H1 (cell line): ENCODE data around the gene DAP. TPM values are rescaled to one million over a fixed set of nuclear protein-coding genes. Genes with fewer than 3 reads are reported as not detected.

ENCODE experiments used
- CTCF ChIA-PET: fragments of 300-600 bp; sonication (Branson Sonifier 250); formaldehyde crosslinking; loops from one replicate; lab custom pipeline; 2021; ENCODE audit not compliant: partially characterized antibody; lab: Charles Lee
- POLR2A ChIA-PET: fragments of 300-600 bp; sonication (Branson Sonifier 250); formaldehyde crosslinking; loops from one replicate; lab custom pipeline; 2021; ENCODE audit warnings: inconsistent platforms; ENCODE audit not compliant: partially characterized antibody; lab: Charles Lee
- DNase-seq, 2 experiments: peaks; one replicate each; pipeline versions ENCODE4 v3.0.0 to v3.0.0-alpha.2; 2010 to 2022; ENCODE audit warnings: low spot score in 2 of 2, low read depth in 1 of 2, mixed read lengths in 1 of 2
- FAIRE-seq: peaks from 2 replicates; lab custom pipeline; 2011; peaks lifted over from hg19 to GRCh38; lab: Jason Lieb, UNC
- H2AFZ ChIP-seq: 2 replicates; pipeline ENCODE4 v1.8.1; 2012; ENCODE audit warnings: low read length, inconsistent platforms
- H2AK5ac ChIP-seq: 2 replicates; pipeline ENCODE4 v1.6.1; 2013; ENCODE audit warnings: low read depth, low read length
- H2BK120ac ChIP-seq: replicated peaks from 2 replicates; pipeline ENCODE3; 2013; ENCODE audit warnings: low read depth, low read length, inconsistent platforms
- H2BK12ac ChIP-seq: 2 replicates; pipeline ENCODE4 v1.6.1; 2013; ENCODE audit warnings: low read depth, low read length
- H2BK15ac ChIP-seq: 2 replicates; pipeline ENCODE4 v1.6.1; 2013; ENCODE audit warnings: low read length
- H2BK20ac ChIP-seq: 2 replicates; pipeline ENCODE4 v1.6.1; 2013; ENCODE audit warnings: low read length
- H2BK5ac ChIP-seq: 2 replicates; pipeline ENCODE4 v1.6.1; 2013; ENCODE audit warnings: low read depth, low read length
- H3K14ac ChIP-seq: 2 replicates; pipeline ENCODE4 v1.6.1; 2013; ENCODE audit warnings: inconsistent platforms; ENCODE audit not compliant: insufficient read length
- H3K18ac ChIP-seq: 2 replicates; pipeline ENCODE4 v1.6.1; 2013; ENCODE audit warnings: low read length; ENCODE audit errors: extremely low read depth
- H3K23ac ChIP-seq: 2 replicates; pipeline ENCODE4 v1.6.1; 2013; ENCODE audit warnings: inconsistent platforms; ENCODE audit not compliant: insufficient read length
- H3K23me2 ChIP-seq: 2 replicates; pipeline ENCODE4 v1.6.1; 2013; ENCODE audit warnings: low read depth, low read length
- H3K27ac ChIP-seq: 2 replicates; pipeline ENCODE4 v1.6.1; 2011; ENCODE audit warnings: low read depth, low read length, inconsistent platforms
- H3K27me3 ChIP-seq, 4 experiments: replicated peaks in 1 of 4; 1 replicate in 1 of 4; 2 replicates in 3 of 4; pipeline versions ENCODE4 v1.6.1 to v1.8.1; 2011 to 2013; ENCODE audit warnings: low read length in 3 of 4, mild to moderate bottlenecking in 3 of 4, inconsistent platforms in 2 of 4, mixed read lengths in 2 of 4, moderate library complexity in 1 of 4; ENCODE audit not compliant: control insufficient read depth in 3 of 4, insufficient read depth in 3 of 4; ENCODE audit errors: extremely low read depth in 1 of 4
- H3K36me3 ChIP-seq, 4 experiments: 2 replicates each; pipeline versions ENCODE4 v1.6.1 to v1.8.1; 2011 to 2013; ENCODE audit warnings: mild to moderate bottlenecking in 4 of 4, low read length in 3 of 4, moderate library complexity in 2 of 4, control low read depth in 1 of 4, inconsistent platforms in 1 of 4; ENCODE audit not compliant: insufficient read depth in 4 of 4, control insufficient read depth in 2 of 4
- H3K4ac ChIP-seq: replicated peaks from 2 replicates; pipeline ENCODE3; 2013; ENCODE audit warnings: low read length, low read depth, mixed read lengths, inconsistent platforms; ENCODE audit not compliant: insufficient read length
- H3K4me1 ChIP-seq, 4 experiments: replicated peaks in 1 of 4; 1 replicate in 1 of 4; 2 replicates in 3 of 4; pipeline versions ENCODE4 v1.6.1 to v1.8.1; 2011 to 2013; ENCODE audit warnings: low read length in 3 of 4, inconsistent platforms in 2 of 4, mixed read lengths in 1 of 4; ENCODE audit not compliant: insufficient read depth in 4 of 4, control insufficient read depth in 3 of 4
- H3K4me2 ChIP-seq, 2 experiments: 2 replicates each; pipeline versions ENCODE4 v1.6.1 to v1.8.1; 2011 to 2013; ENCODE audit warnings: low read depth in 2 of 2, low read length in 2 of 2, control low read depth in 1 of 2, inconsistent platforms in 1 of 2, mild to moderate bottlenecking in 1 of 2; ENCODE audit not compliant: insufficient read depth in 1 of 2
- H3K4me3 ChIP-seq, 4 experiments: fragments of 200-600, 300-600 bp in 1 of 4; sonication (generic), shearing (Covaris generic), sonication (Bioruptor Twin) in 1 of 4; 2 replicates each; pipeline versions ENCODE4 v1.5.1 to v1.8.1; 2011 to 2016; ENCODE audit warnings: low read length in 4 of 4, low read depth in 3 of 4, control low read depth in 2 of 4, inconsistent platforms in 2 of 4, mild to moderate bottlenecking in 2 of 4, mixed read lengths in 1 of 4, moderate library complexity in 1 of 4; ENCODE audit not compliant: insufficient read depth in 2 of 4; ENCODE audit errors: extremely low read depth in 1 of 4
- H3K56ac ChIP-seq: replicated peaks from 2 replicates; pipeline ENCODE3; 2013; ENCODE audit warnings: low read depth, mild to moderate bottlenecking, mixed read lengths, low read length, inconsistent platforms; ENCODE audit not compliant: insufficient read length
- H3K79me1 ChIP-seq: 2 replicates; pipeline ENCODE4 v1.6.1; 2013; ENCODE audit warnings: low read depth, low read length, control low read depth
- H3K79me2 ChIP-seq, 2 experiments: 2 replicates each; pipeline versions ENCODE4 v1.6.1 to v1.8.1; 2012 to 2013; ENCODE audit warnings: low read length in 2 of 2, mild to moderate bottlenecking in 2 of 2, inconsistent platforms in 1 of 2; ENCODE audit not compliant: insufficient read depth in 2 of 2, control insufficient read depth in 1 of 2
- H3K9ac ChIP-seq, 4 experiments: replicated peaks in 1 of 4; 1 replicate in 1 of 4; 2 replicates in 3 of 4; pipeline versions ENCODE4 v1.6.1 to v1.8.1; 2011 to 2013; ENCODE audit warnings: low read depth in 3 of 4, low read length in 3 of 4, control low read depth in 2 of 4, mild to moderate bottlenecking in 2 of 4, moderate library complexity in 2 of 4, inconsistent platforms in 1 of 4; ENCODE audit errors: extremely low read depth in 1 of 4
- H3K9me3 ChIP-seq, 2 experiments: 2 replicates each; pipeline versions ENCODE4 v1.6.1 to v1.8.1; 2012 to 2013; ENCODE audit warnings: mild to moderate bottlenecking in 2 of 2, moderate library complexity in 2 of 2, control low read depth in 1 of 2, inconsistent platforms in 1 of 2, low read depth in 1 of 2, low read length in 1 of 2, mixed read lengths in 1 of 2; ENCODE audit not compliant: insufficient read depth in 2 of 2
- H4K20me1 ChIP-seq, 2 experiments: replicated peaks in 1 of 2; 2 replicates each; pipeline versions ENCODE3 to v1.8.1; 2011 to 2013; ENCODE audit warnings: inconsistent platforms in 2 of 2, low read length in 2 of 2, mild to moderate bottlenecking in 1 of 2; ENCODE audit not compliant: insufficient read depth in 2 of 2, control insufficient read depth in 1 of 2
- H4K5ac ChIP-seq: 2 replicates; pipeline ENCODE4 v1.6.1; 2013; ENCODE audit warnings: low read length, low read depth, mixed read lengths, inconsistent platforms; ENCODE audit not compliant: insufficient read length
- H4K8ac ChIP-seq: 2 replicates; pipeline ENCODE4 v1.8.0; 2013; ENCODE audit warnings: mild to moderate bottlenecking, moderate library complexity, low read length, inconsistent platforms; ENCODE audit not compliant: insufficient read depth; ENCODE audit errors: extremely low read depth
- H4K91ac ChIP-seq: replicated peaks from 2 replicates; pipeline ENCODE3; 2013; ENCODE audit warnings: low read length, mixed read lengths, inconsistent platforms; ENCODE audit not compliant: insufficient read length
- BACH1 ChIP-seq: IDR thresholded peaks from 2 replicates; pipeline ENCODE4 v1.6.1; 2012; ENCODE audit warnings: low read length, improper control_type of control experiment
- CBX5 ChIP-seq: fragments of 300-800, 300-1000 bp; sonication (generic); IDR thresholded peaks from 2 replicates; pipeline ENCODE4 v1.7.1; 2016; ENCODE audit warnings: antibody characterized with exemption, low read length, low read depth
- JUN ChIP-seq: IDR thresholded peaks from 2 replicates; pipeline ENCODE4 v1.6.1; 2011; ENCODE audit warnings: low read depth, mild to moderate bottlenecking, improper control_type of control experiment, low read length
- SIN3A ChIP-seq, 2 experiments: IDR thresholded peaks in 1 of 2; conservative IDR thresholded peaks in 1 of 2; 2 replicates each; pipeline ENCODE4 v1.6.1; 2011 to 2012; ENCODE audit warnings: low read length in 2 of 2, improper control_type of control experiment in 1 of 2, low read depth in 1 of 2, mild to moderate bottlenecking in 1 of 2
- SRF ChIP-seq: IDR thresholded peaks from 2 replicates; pipeline ENCODE4 v1.6.1; 2011; ENCODE audit warnings: mild to moderate bottlenecking, low read depth, low read length, moderate library complexity
- TBP ChIP-seq: IDR thresholded peaks from 2 replicates; pipeline ENCODE4 v1.6.1; 2011; ENCODE audit warnings: low read depth, low read length, improper control_type of control experiment
- WGBS, 2 experiments: shearing (Covaris generic) in 1 of 2; methylation state at CpG; one replicate each; pipeline versions ENCODE4 v1.1.6 to v1.1.7; 2013 to 2015; ENCODE audit warnings: low lambda C conversion rate in 2 of 2, mixed read lengths in 2 of 2, inconsistent platforms in 1 of 2, low coverage in 1 of 2, missing lambda C conversion rate in 1 of 2; ENCODE audit not compliant: insufficient replicate concordance in 2 of 2, insufficient coverage in 1 of 2, insufficient read length in 1 of 2; ENCODE audit errors: extremely low coverage in 1 of 2, missing lambda C conversion rate in 1 of 2; 5-methylcytosine and 5-hydroxymethylcytosine counted together
- polyA plus RNA-seq, 7 experiments: library from polyadenylated mRNA; depleted of rRNA in 3 of 7; stranded (reverse) in 5 of 7; unstranded in 2 of 7; fragments of >200 nt in 5 of 7; fragments of 200-250 nt in 2 of 7; gene quantifications; 1 replicate in 5 of 7; 2 replicates in 1 of 7; 4 replicates in 1 of 7; pipeline versions ENCODE4 v1.2.1 to v1.2.3, GENCODE V29; 2011 to 2013; ENCODE audit warnings: missing spikeins in 2 of 7, mixed read lengths in 2 of 7
- total RNA-seq: library from RNA; stranded (reverse); fragmentation: NEBNext Ultra II Directional; extraction: Animal tissue kit (Norgen Biotek cat#: 25700); gene quantifications from 2 replicates; pipeline ENCODE4 v1.2.1, GENCODE V29; 2021

Gene DAP
- total and polyA plus RNA-seq, 2 of the 8 experiments (the other 6 are each of a cell fraction or from before 2014, with no cell fraction given) = 26.2 to 44.4 TPM

DNA sequence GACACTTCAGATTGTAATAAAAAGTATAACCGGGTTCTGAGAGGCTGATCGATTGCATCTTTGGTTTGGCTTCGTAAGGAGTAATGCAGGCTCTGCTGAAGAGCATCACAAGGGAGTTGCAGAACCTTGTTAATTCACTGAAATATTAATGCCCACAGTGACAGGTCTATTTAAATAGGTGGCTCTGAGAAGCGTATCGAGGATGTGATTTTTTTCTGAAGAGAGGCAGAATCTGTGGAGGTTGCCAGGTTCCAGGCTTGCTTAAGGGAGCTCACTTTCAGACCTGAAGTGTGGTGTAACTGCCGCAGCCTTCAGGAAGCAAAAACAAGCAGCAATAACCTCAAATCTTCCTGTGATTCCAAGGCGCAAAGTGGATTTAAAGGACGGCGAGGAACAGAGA, 116.8 kb downstream of the DAP start:
- H3K23me2 ChIP-seq = no peaks in the 10 kb centered on the region
- peaks cover 2% of the 10 kb centered on the region for H3K79me1 ChIP-seq
- TF ChIP-seq JUN (no peak), CBX5 (no peak), SIN3A (conservative IDR thresholded peaks at IDR 0.05 in 1 of 2, IDR thresholded peaks at IDR 0.05 in 1 of 2; ENCODE audit: low read depth in 1 of 2, low read length in 2 of 2) (no peak), BACH1 (no peak), SRF (no peak), TBP (no peak)
- no peak overlapping the region for H3K27ac ChIP-seq
- H3K4me3 ChIP-seq = no peak overlapping the region
- H4K20me1 ChIP-seq = peaks cover 0 to 2% of the 10 kb centered on the region in 2 experiments
- H4K91ac ChIP-seq = no peak overlapping the region
- no peak overlapping the region for H2AK5ac ChIP-seq
- no peak overlapping the region for H3K14ac ChIP-seq
- H3K18ac ChIP-seq = no peak overlapping the region
- H2AFZ ChIP-seq = no peak overlapping the region
- H2BK12ac ChIP-seq = no peak overlapping the region
- H3K36me3 ChIP-seq = peaks cover 0 to 1% (median 0%) of the 10 kb centered on the region in 4 experiments; a peak in 1 of 8 replicates
- CTCF ChIA-PET = interaction anchor here (1.9 to 4.7 kb wide), 3 partner anchors 16 to 45 kb away, joined by 5 to 16 read pairs (median 8); no protein-coding TSS in a partner anchor
- peaks cover 0 to 3% (median 2%) of the 10 kb centered on the region in 4 experiments; a peak in 3 of 7 replicates for H3K4me1 ChIP-seq
- no peak overlapping the region for H2BK20ac ChIP-seq
- H4K8ac ChIP-seq = no peak overlapping the region
- no peak overlapping the region for H3K23ac ChIP-seq
- H3K4ac ChIP-seq = no peak overlapping the region
- H3K4me2 ChIP-seq = no peak overlapping the region
- no peak overlapping the region for H3K56ac ChIP-seq
- H2BK5ac ChIP-seq = no peak overlapping the region
- no peak overlapping the region for H4K5ac ChIP-seq
- DNase-seq = no peak
- H2BK15ac ChIP-seq = no peak overlapping the region
- no peak overlapping the region for H3K9ac ChIP-seq
- no peaks in the 10 kb centered on the region for H3K27me3 ChIP-seq
- H2BK120ac ChIP-seq = no peak overlapping the region
- H3K9me3 ChIP-seq = no peaks in the 10 kb centered on the region
- H3K79me2 ChIP-seq = peaks cover 7 to 34% of the 10 kb centered on the region in 2 experiments; a peak in 3 of 4 replicates
- POLR2A ChIA-PET = no interaction called here
- FAIRE-seq = no peak
- WGBS, 2 experiments = 68% methylated on average over 9 of the region's 9 CpGs; no CpG with 5 or more reads in 1 of the 2 experiments
